ENCODE measurements around the gene VAMP5. TPM values are rescaled to one million over a fixed set of nuclear protein-coding genes. Genes with fewer than 3 reads are reported as not detected.
"Not testable (repeated sequence)": the region's sequence is repeated elsewhere in the genome, so short reads cannot be mapped to it uniquely, and the experiment has no call there.

Gene VAMP5
- total and polyA plus RNA-seq, 8 donors = 49.6 to 87.7 (median 56.4) TPM

GRCh38 chr2:85541262-85541661 lies 43.0 kb upstream of the VAMP5 start:
- Histone ChIP-seq H3K36me3 (peaks cover 5 to 58% of the 10 kb centered on the region in 2 donors), H3K4me3 (peak overlapping the region in 1 of 2 donors; percentile 99), H3K9me3 (no peaks in the 10 kb centered on the region), H3K27me3 (no peaks in the 10 kb centered on the region), H3K27ac (no peak overlapping the region), H3K4me1 (peaks cover 24 to 61% of the 10 kb centered on the region in 2 donors)
- ATAC-seq = no peak
- TF ChIP-seq CTCF (IDR thresholded peaks at IDR 0.05) = no peak
- intact Hi-C loops (cut with DNase I) = no loop called here
- no peak for DNase-seq

DNA sequence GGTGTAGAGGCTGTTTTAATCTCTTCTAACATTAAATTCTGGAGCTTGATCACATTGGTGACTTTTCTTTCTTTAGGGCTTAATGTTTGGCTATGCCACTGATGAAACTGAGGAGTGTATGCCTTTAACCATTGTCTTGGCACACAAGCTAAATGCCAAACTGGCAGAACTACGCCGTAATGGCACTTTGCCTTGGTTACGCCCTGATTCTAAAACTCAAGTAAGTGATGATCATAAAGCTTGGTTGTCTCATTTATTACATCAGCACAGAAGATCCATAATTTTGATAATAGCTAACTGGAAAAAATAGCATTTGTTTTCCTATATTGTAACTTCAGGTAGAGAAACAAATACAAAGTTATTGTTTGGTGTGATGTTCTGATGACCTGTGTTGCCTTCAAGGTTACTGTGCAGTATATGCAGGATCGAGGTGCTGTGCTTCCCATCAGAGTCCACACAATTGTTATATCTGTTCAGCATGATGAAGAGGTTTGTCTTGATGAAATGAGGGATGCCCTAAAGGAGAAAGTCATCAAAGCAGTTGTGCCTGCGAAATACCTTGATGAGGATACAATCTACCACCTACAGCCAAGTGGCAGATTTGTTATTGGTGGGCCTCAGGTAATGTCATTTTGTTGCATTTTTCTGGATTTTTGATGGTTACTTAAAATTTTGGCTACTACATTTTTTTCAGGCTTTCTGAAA lies 42.3 kb upstream of the VAMP5 start:
- intact Hi-C loops (cut with DNase I) = no loop called here
- H3K27me3 ChIP-seq = no peaks in the 10 kb centered on the region
- peak overlapping the region in 1 of 2 donors; percentile 99 for H3K4me3 ChIP-seq
- H3K9me3 ChIP-seq = no peaks in the 10 kb centered on the region
- no peak for DNase-seq
- ATAC-seq = no peak
- no peak overlapping the region for H3K27ac ChIP-seq
- H3K4me1 ChIP-seq = peaks cover 24 to 58% of the 10 kb centered on the region in 2 donors
- H3K36me3 ChIP-seq = peaks cover 5 to 64% of the 10 kb centered on the region in 2 donors
- no peak for TF ChIP-seq CTCF (IDR thresholded peaks at IDR 0.05)

GRCh38 chr2:85542777-85543176 lies 41.5 kb upstream of the VAMP5 start:
- no peak for ATAC-seq
- H3K27ac ChIP-seq = no peak overlapping the region
- DNase-seq = no peak
- no peaks in the 10 kb centered on the region for H3K9me3 ChIP-seq
- H3K4me1 ChIP-seq = peaks cover 17 to 49% of the 10 kb centered on the region in 2 donors
- intact Hi-C loops (cut with DNase I) = no loop called here
- H3K4me3 ChIP-seq = peak overlapping the region in 1 of 2 donors; percentile 99
- H3K27me3 ChIP-seq = no peaks in the 10 kb centered on the region
- TF ChIP-seq CTCF (IDR thresholded peaks at IDR 0.05) = no peak
- H3K36me3 ChIP-seq = peaks cover 5 to 71% of the 10 kb centered on the region in 2 donors

- not testable (repeated sequence) for DNase-seq
Measured at GRCh38 chr2:85544254-85544691, 40.0 kb upstream of the VAMP5 start.

GRCh38 chr2:85544915-85545779 lies 39.1 kb upstream of the VAMP5 start:
- H3K27me3 ChIP-seq; H3K9me3 ChIP-seq; ATAC-seq; DNase-seq; intact Hi-C loops (cut with DNase I); H3K27ac ChIP-seq; H3K4me3 ChIP-seq: not testable (repeated sequence)
- peaks cover 17 to 52% of the 10 kb centered on the region in 2 donors for H3K4me1 ChIP-seq
- peaks cover 5 to 84% of the 10 kb centered on the region in 2 donors for H3K36me3 ChIP-seq

More at GRCh38 chr2:85544254-85544691, 40.0 kb upstream of the VAMP5 start:
- intact Hi-C loops (cut with DNase I); H3K27me3 ChIP-seq; ATAC-seq; H3K9me3 ChIP-seq; H3K4me3 ChIP-seq: not testable (repeated sequence)
- peaks cover 5 to 78% of the 10 kb centered on the region in 2 donors for H3K36me3 ChIP-seq
- H3K27ac ChIP-seq = peak overlapping the region in 1 of 2 donors; percentile 39
- peaks cover 17 to 47% of the 10 kb centered on the region in 2 donors for H3K4me1 ChIP-seq

DNA sequence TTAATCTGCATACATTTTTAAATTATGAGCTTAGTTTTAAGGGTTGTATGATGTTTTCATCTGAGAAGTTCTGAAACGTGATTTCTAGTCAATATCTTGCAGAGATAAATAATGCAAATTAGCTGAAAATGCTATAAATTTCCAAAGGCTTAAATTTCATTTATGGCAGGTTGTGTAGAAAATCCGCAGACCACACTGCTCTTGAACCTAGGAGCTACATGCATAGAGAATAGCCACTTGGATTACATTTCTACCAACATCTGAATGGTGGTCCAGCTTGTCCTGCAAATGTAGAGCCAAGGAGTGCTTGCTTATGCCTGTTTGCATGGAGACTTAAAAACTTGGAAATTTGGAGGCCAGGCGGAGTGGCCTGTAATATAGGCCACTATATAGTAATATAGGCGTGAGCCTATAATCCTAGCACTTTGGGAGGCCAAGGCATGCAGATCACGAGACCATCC lies 38.4 kb upstream of the VAMP5 start:
- Histone ChIP-seq H3K27me3 (no peaks in the 10 kb centered on the region), H3K36me3 (peaks cover 5 to 87% of the 10 kb centered on the region in 2 donors), H3K9me3 (no peaks in the 10 kb centered on the region), H3K4me1 (peaks cover 16 to 52% of the 10 kb centered on the region in 2 donors), H3K27ac (no peak overlapping the region), H3K4me3 (no peak overlapping the region)
- DNase-seq = no peak
- intact Hi-C loops (cut with DNase I) = no loop called here
- TF ChIP-seq CTCF (IDR thresholded peaks at IDR 0.05) = no peak
- ATAC-seq = no peak
